Esophagus squamous epithelium (tissue), 4 donors: ENCODE results near the gene MCRIP1.

ENCODE experiments used
- POLR2A ChIP-seq, 4 donors: fragments of 450-650 bp; IDR thresholded peaks; one replicate each; pipeline ENCODE4 v1.6.1; 2017; ENCODE audit warnings: antibody characterized with exemption in 4 of 4, mild to moderate bottlenecking in 4 of 4, moderate library complexity in 3 of 4
- TF ChIP-seq, protein P1 (sequence below), 6 experiments: fragments of 450-650 bp in 4 of 6; fragments of 200-600 bp in 2 of 6; sonication (generic) in 2 of 6; IDR thresholded peaks; one replicate each; pipeline ENCODE4 v1.5.1; 2016 to 2019; ENCODE audit warnings: antibody characterized with exemption in 6 of 6, mild to moderate bottlenecking in 4 of 6, moderate library complexity in 4 of 6

- TF ChIP-seq, protein P1, sequence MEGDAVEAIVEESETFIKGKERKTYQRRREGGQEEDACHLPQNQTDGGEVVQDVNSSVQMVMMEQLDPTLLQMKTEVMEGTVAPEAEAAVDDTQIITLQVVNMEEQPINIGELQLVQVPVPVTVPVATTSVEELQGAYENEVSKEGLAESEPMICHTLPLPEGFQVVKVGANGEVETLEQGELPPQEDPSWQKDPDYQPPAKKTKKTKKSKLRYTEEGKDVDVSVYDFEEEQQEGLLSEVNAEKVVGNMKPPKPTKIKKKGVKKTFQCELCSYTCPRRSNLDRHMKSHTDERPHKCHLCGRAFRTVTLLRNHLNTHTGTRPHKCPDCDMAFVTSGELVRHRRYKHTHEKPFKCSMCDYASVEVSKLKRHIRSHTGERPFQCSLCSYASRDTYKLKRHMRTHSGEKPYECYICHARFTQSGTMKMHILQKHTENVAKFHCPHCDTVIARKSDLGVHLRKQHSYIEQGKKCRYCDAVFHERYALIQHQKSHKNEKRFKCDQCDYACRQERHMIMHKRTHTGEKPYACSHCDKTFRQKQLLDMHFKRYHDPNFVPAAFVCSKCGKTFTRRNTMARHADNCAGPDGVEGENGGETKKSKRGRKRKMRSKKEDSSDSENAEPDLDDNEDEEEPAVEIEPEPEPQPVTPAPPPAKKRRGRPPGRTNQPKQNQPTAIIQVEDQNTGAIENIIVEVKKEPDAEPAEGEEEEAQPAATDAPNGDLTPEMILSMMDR (IDR thresholded peaks at IDR 0.05): no peak
- TF ChIP-seq POLR2A (IDR thresholded peaks at IDR 0.05): no peak
These were observed 38.6 kb downstream of the MCRIP1 start for GRCh38 chr17:81794509-81794908.
